ENCODE results near the gene CWF19L1.
"Not testable (repeated sequence)": the region's sequence is repeated elsewhere in the genome, so short reads cannot be mapped to it uniquely, and the experiment has no call there.

CWF19L1 gene

GRCh38 chr10:100286051-100287033, 18.9 kb upstream of the CWF19L1 start, which contains the start of gene BLOC1S2:
BLOC1S2 (minus strand) TSS chr10:100286680; CDS start chr10:100286659, 21 bp downstream.
- no peak for TF ChIP-seq ZFX (IDR thresholded peaks at IDR 0.05)
- no peak for TF ChIP-seq CTCF (conservative IDR thresholded peaks at IDR 0.05)
- H3K27ac ChIP-seq: peak within 1 kb of the TSS; percentile 78

- H3K27ac ChIP-seq: peak overlapping the region; percentile 78
These were observed 17.9 kb upstream of the CWF19L1 start for GRCh38 chr10:100285326-100285725.

GRCh38 chr10:100282907-100283306, 15.5 kb upstream of the CWF19L1 start:
- H3K27ac ChIP-seq: no peak overlapping the region
- TF ChIP-seq ZFX (IDR thresholded peaks at IDR 0.05) (no peak), CTCF (conservative IDR thresholded peaks at IDR 0.05) (no peak)

- not testable (repeated sequence) for H3K27ac ChIP-seq
These were observed 9.5 kb upstream of the CWF19L1 start for GRCh38 chr10:100276971-100277370.

- H3K27ac ChIP-seq: no peak overlapping the region
- no peak for TF ChIP-seq ZFX (IDR thresholded peaks at IDR 0.05)
- no peak for TF ChIP-seq CTCF (conservative IDR thresholded peaks at IDR 0.05)
These were observed 1.5 kb downstream of the CWF19L1 start for GRCh38 chr10:100265821-100266485.

GRCh38 chr10:100254191-100254590, 13.2 kb downstream of the CWF19L1 start:
- no peak overlapping the region for H3K27ac ChIP-seq
- no peak for TF ChIP-seq ZFX (IDR thresholded peaks at IDR 0.05)
- TF ChIP-seq CTCF (conservative IDR thresholded peaks at IDR 0.05): no peak

- TF ChIP-seq CTCF (conservative IDR thresholded peaks at IDR 0.05): no peak
- no peak overlapping the region for H3K27ac ChIP-seq
These were observed 14.4 kb downstream of the CWF19L1 start for GRCh38 chr10:100253041-100253440.

- TF ChIP-seq ZFX (IDR thresholded peaks at IDR 0.05) (no peak), CTCF (conservative IDR thresholded peaks at IDR 0.05) (no peak)
- H3K27ac ChIP-seq: no peak overlapping the region
These were observed 18.6 kb downstream of the CWF19L1 start for GRCh38 chr10:100248820-100249219.
